Left cardiac atrium (tissue), 4 donors: ENCODE results near the gene CPSF4L. TPM values are rescaled to one million over a fixed set of nuclear protein-coding genes. Genes with fewer than 3 reads are reported as not detected.

ENCODE experiments used
- ATAC-seq, 2 donors: fragments of 200-7000 bp; cut with Tn5 transposase; one replicate each; pipeline ENCODE4 v1.9.1; 2020; ENCODE audit warnings: mild to moderate bottlenecking in 2 of 2, moderate library complexity in 2 of 2
- DNase-seq: peaks from one replicate; pipeline ENCODE4 v3.0.0-alpha.2; 2020
- intact Hi-C, 2 donors: fragments of 100-400 bp; cut with DNase I; formaldehyde crosslinking; loops; one replicate each; pipeline versions ENCODE4 v1.14.1 to v1.15.1; 2022 to 2023
- total RNA-seq, 2 donors: library from RNA; stranded (reverse); fragmentation: NEBNext Ultra II Directional; extraction: Animal tissue kit (Norgen Biotek cat#: 25700); gene quantifications; one replicate each; pipeline ENCODE4 v1.2.1, GENCODE V29; 2021
- donor health status: DM: no; HTN: yes; CAD: no.
- donor health status: DM: no; HTN: yes; CAD: no; lungs with severe emphysema.
- donor health status: DM: yes; HTN: yes; CAD: no.
- donor health status: Dilated cardiomyopathy.

CPSF4L gene
- total RNA-seq, 2 donors from 2014 or later, result not detected

DNA sequence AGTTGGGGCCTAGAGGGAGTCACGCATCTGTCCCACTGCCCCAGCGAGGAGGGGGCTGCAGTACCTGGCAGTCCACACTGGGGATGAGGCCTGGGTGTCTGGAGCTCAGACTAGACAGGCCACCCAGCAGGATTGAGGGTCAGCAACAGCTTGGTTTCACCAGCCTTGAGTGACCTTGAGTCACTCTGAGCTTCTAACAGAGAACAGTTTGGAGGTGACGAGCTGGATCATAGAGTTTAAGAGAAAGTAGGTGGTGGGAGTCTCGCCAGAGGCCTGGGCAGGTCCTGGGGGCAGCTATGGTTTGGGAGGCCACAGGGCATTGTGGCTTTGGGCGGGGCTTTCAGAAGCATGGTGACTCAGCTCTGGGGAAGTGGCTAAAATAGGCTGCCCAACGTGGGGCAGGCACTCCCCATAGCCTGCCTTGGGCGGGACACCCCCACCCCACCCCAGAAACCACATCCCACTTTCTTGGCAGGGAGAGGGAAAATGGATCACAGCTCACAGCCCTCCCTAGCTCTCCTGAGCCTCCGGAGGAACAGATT lies 29.7 kb upstream of the CPSF4L start:
- ATAC-seq, result peak; percentile 21 to 77
- intact Hi-C loops, result no loop called here
- peak; percentile 82 for DNase-seq

DNA sequence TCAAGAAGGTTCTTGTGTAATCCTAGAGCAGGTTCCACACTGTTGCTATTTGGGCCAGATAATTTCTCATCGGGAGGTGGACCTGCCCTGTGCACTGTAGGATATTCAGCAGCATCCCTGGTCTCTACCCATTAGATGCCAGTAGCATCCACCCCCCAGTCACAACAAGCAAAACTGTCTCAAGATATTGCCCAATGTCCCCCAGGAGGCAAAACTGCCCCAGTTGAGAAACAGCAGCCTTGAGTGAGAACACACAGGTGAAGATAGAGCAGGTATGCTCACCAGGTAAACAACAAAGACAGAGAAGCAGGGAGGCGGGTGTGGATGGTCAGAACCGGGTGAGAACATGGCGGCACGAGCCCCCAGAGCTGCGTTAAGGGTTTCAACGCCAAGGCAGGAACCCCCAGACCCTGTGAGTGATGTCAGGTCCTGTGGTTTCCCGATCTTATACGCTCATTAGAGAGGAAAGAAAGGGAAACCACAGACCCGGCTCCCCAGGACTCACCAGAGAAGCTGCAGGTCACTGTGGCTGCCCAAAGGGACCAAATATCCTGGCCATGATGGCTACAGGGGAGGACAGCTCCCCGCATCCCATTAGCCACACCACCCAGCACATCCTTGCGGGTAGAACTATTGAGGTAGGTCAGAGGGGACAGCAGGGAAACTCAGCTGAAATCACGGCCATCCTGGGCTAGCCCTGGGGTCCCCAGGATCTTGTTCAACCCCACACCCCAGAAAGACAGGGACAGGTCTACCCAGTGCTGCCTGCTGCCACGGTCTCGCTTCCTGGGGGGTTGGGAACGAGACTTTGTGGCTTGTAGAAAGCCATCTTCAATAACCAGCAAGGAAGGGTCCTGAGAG lies 28.9 kb upstream of the CPSF4L start:
- DNase-seq, result no peak
- intact Hi-C loops, result no loop called here
- ATAC-seq, result no peak

DNA sequence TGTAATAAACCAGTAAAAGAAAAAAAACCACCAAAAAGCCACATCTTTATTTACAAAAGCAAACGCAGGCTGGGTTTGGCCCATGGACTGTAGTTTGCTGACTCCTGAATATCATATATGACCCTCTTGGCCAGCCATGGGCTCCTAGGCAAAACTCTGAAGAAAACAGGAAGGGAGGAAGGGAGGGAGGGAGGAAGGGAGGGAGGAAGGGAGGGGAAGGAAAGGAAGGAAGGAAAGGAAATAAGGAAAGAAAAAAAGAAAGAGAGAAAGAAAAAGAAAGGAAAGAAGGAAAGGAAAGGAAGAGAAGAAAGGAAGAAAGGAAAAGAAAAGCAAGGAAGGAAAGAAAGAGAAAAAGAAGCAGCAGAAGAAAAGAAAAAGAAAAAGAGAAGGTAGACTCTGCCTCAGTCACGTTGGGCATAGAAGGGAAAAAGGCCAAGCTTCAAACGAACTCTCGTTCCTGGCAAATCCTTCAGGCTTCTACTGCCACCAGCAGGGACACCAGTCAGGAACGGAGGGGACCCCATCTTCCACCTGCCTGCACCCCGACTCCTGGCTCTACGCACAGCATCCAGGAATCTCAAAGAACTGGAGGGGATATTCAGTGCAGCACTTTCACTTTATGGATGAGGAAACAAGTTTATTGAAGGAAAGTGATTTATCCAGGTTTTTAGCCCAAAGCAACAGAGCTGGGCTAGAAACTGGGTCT lies 28.0 kb upstream of the CPSF4L start:
- no peak for ATAC-seq
- DNase-seq, result no peak
- intact Hi-C loops, result no loop called here

GRCh38 chr17:73288534-73289302 lies 27.0 kb upstream of the CPSF4L start:
- ATAC-seq (peak; percentile 49 to 56), DNase-seq (peak; percentile 75)
- intact Hi-C loops, result no loop called here

DNA sequence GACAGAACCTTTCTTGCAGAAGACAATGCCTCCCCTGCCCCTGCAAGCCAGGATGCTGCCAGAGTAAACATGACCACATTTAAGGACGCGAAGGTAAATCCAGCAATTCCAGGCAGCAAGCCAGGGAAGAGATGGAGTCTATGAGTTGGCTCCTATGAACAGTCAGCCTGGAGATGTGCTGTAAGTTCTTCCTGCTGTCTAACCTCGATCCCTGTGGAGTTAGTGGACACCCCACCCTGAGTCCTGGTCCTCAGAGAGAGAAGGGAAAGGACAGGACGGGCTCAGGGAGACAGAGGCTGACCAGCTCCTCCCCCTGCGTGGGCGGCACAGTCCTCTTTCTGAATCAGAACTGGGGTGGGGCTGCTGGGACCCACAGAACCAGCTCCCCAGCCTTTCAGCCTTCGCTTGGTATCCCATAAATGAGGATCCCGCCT lies 25.2 kb upstream of the CPSF4L start:
- ATAC-seq, result no peak
- intact Hi-C loops, result no loop called here
- DNase-seq, result peak; percentile 53

GRCh38 chr17:73285916-73286862 lies 24.5 kb upstream of the CPSF4L start:
- intact Hi-C loops, result no loop called here
- DNase-seq (no peak), ATAC-seq (no peak)

DNA sequence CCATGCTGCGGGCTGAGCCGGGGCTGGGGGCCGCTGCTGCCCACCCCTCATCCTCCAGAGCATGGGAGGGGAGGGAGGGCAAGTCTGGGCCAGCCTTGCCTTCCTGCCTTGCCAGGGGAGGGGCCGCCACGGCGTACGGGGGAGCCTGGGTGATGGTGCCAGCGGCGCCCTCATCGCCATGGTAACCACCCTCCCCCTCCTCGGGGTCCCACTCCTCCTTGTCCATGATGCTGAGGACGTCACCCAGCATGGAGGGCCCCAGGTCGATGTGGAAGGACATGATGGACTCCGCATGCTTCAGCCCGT lies 23.9 kb upstream of the CPSF4L start:
- DNase-seq (no peak), ATAC-seq (no peak)
- intact Hi-C loops, result no loop called here

- intact Hi-C loops, result no loop called here
- ATAC-seq (no peak), DNase-seq (no peak)
Observed at GRCh38 chr17:73284906-73285602, 23.4 kb upstream of the CPSF4L start.

DNA sequence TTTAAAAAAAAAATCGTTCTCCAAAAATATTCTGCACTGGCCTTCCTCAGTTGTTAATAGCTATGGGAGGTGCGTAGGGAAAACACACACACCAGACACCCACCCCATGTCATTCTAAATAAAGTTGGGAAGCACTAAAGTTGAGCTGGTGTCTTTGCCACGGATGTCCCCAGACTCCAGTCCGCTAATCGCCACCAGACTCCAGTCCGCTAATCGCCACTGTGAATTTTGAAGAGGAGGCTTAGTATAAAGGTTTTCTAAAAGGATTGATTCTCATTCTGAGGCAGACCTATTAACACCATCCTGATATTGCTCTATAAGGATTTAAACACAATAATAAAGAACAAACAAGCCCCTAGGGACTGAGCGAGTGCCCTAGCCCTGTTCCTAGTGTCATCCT lies 22.7 kb upstream of the CPSF4L start:
- DNase-seq (no peak), ATAC-seq (no peak)
- intact Hi-C loops, result no loop called here

DNA sequence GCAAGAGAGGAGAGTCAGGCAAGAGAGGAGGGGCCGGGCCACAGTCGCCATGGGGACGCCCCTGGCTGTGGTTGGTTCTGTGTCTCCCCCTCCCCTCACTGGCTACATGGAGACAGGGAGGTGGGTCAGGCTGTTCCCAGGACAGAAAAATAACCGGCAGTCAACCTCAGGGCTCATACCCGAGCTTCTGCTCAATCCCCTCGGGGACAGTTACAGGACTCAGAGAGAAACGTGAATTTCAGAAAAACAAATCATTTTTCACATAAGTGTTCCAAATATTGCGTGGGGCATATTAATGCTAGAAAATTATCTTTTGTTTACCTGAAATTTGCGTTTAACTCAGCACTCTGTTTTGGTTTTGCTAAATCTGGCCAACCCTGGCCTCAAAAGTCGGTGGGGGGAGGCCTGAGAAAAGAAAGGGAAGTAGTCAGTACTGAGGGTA lies 22.2 kb upstream of the CPSF4L start:
- intact Hi-C loops, result no loop called here
- no peak for DNase-seq
- ATAC-seq, result no peak

- no peak for ATAC-seq
- no peak for DNase-seq
- intact Hi-C loops, result no loop called here
Observed at GRCh38 chr17:73283250-73283649, 21.6 kb upstream of the CPSF4L start.

- DNase-seq (no peak), ATAC-seq (no peak)
- intact Hi-C loops, result no loop called here
Observed at GRCh38 chr17:73282629-73283028, 20.9 kb upstream of the CPSF4L start.

- DNase-seq (no peak), ATAC-seq (no peak)
- intact Hi-C loops, result no loop called here
Observed at GRCh38 chr17:73281928-73282327, 20.2 kb upstream of the CPSF4L start.

- ATAC-seq (no peak), DNase-seq (no peak)
Observed at GRCh38 chr17:73280191-73280590, 18.5 kb upstream of the CPSF4L start.

DNA sequence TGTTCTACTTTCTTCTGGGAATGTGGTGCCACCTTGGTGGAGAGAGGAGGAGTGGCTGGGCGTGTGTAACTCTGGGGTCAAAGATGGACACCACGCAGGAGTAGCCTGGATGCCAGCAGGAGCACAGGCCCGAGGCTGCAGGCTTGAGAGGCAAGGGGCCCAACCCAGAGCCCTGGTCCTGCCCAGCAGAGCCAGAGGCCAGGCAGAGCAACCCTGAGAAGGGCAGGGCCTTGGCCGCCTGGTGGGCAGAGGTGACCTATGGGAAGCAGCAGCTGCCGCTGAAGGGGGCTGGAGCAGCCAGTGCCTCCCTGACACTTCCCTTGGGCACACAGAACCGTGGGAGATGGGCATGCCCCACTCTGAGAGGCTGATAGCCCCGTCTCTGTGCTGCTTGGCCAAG lies 18.0 kb upstream of the CPSF4L start:
- ATAC-seq (no peak), DNase-seq (no peak)
- intact Hi-C loops, result no loop called here

More at GRCh38 chr17:73280191-73280590, 18.5 kb upstream of the CPSF4L start:
- intact Hi-C loops, result no loop called here

GRCh38 chr17:73278465-73279453 lies 17.1 kb upstream of the CPSF4L start:
- DNase-seq (peak; percentile 52), ATAC-seq (peak; percentile 33 to 63)
- intact Hi-C loops, result no loop called here

- peak; percentile 26 to 41 for ATAC-seq
- intact Hi-C loops, result no loop called here
- DNase-seq, result no peak
Observed at GRCh38 chr17:73278049-73278464, 16.4 kb upstream of the CPSF4L start.
